Measurements from ENCODE around the gene OBSCN.
"Not testable (repeated sequence)": the region's sequence is repeated elsewhere in the genome, so short reads cannot be mapped to it uniquely, and the experiment has no call there.

OBSCN gene

DNA sequence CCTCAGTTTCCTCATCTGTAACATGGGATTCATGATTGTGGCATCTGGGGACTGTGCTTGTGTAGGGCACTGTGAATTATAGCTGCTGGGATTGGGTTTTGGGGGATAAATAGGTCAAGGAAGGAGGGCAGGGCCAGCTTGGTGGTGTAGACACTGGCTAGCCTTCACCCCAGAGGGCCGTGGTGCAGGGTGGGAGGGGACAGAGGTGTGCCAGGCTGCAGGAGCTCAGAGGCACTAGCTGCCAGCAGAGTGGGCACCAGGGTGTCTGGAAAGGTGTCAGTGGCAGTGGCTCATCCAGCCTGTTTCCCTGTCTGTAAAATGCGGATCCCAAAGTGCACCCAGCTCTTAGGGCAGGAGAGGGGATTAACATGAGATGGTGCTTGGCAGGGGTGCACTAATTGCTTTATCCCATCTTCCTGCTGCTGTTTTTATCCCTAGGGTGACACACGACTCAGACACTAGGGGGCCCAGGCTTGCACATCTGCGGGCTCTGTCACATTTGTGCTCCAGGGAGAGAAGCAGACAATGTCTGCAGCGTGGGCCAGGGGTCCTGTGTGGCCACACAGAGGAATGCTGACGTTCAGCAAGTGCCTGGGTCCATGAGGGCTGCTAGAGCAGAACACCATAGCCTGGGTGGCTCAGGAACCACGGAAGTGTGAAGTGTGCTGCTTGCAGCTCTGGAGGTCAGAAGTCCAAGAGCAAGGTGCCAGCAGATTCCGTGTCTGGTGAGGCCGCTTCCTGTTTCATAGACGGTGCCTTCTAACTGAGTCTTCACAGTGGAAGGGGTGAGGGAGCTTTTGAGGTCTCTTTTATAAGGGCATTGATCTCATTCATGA, 19.3 kb downstream of the OBSCN start:
- no peak for DNase-seq (ENCODE audit: low spot score)

DNA sequence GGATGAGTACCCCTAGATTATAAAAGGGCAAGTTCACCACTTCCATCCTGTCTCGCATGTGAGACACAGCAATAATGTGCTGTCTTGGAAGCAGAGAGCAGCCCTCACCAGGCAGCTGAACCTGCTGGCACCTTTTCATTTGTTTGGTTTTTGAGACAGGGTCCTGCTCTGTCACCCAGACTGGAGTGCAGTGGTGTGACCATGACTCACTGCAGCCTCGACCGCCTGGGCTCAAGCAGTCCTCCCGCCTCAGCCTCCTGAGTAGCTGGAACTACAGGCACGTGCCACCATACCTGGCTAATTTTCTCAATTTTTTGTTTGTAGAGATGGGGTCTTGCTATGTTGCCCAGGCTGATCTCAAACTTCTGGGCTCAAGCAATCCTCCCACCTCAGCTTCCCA, 20.3 kb downstream of the OBSCN start:
- DNase-seq (ENCODE audit: low spot score) = not testable (repeated sequence)

DNA sequence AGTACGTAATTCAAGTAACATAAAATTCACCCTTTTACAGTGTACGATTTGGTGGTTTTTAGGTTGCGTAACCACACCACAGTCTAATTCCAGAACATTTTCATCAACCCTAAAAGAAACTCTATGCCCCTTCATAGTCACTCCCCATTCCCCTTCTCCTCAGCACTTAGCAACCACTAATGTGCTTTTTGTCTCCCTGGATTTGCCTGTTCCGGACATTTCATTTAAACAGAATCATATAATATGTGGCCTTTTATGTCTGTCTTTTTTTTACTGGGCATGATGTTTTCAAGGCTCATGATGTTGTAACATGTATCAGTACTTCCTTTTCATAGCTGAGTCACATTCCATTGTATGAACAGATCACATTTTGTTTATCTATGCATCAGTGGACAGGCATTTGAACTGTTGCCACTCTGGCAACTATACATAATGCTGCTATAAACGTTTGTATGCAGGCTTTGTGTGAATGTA, 20.8 kb downstream of the OBSCN start:
- DNase-seq (ENCODE audit: low spot score) = no peak

DNA sequence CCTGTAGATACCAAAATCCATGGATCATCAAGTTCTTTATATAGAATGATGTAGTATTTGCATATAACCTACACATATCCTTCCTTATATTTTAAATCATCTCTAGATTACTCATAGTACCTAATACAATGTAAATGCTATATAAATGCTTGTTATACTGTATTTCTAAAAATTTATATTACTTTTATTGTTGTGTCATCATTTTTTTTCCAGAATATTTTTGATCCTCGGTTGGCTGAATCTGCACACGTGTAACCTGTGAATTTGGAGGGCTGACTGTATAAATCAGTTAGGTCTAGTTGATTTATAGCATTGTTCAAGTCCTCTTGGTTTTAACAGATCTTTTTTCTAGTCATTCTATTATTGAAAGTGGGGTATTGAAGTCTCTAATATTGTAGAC, 23.3 kb downstream of the OBSCN start:
- DNase-seq (ENCODE audit: low spot score) = no peak

DNA sequence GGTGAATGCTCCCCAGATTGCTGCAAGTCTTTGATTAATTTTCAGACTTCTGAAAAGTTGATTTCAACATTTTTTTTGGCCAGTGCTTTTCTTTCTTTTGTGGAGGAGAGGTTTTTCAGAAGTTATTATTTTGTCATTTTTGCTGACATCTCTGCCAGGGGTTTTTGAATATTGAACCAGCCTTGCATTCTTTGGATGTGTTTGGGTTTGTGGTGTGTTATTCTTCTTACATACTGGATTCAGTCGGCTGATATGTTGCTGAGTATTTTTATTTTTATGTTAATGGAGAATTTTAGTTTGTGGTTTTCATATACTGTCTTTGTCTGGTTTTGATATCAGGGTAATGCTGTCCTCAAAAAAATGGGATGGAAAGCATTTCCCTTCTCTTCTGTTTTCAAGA, 25.3 kb downstream of the OBSCN start:
- DNase-seq (ENCODE audit: low spot score) = no peak

DNA sequence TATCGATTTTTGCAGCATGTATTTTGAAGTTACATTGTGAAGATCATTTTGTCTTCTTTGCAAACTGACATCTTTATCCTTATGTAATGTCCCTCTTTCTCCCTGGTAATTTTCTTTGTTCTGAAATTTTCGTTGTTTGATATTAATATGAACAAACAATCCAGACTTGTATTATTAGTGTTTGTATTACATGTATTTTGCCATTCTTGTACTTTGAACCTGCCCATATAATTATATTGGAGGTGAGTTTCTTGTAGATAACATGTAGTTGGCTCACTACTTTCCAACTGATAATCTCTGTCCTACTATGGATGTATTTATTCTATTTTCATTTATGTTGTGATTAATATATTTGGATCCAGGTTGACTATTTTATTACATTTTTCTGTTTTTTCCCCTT, 27.1 kb downstream of the OBSCN start:
- no peak for DNase-seq (ENCODE audit: low spot score)

DNA sequence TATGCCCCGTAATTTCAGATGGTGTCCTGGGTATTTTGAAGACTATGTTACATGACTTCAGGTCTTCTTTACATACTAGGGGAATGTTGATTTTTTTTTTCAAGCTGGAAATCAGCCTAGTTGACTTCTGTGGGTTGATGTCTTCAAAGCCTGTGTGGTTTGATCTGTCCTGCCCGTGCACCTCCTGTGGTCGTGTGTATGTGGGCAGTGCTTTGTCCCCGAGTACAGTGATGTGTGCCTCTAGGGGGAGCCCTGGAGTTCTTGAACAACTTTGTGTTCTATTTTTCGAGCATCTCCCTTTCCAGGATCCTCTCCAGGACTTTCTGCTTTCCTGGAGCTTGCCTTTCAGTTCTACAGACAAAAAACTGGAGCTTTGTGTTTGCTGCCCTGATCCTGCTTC, 28.9 kb downstream of the OBSCN start:
- peak; percentile 53 for DNase-seq (ENCODE audit: low spot score)

DNA sequence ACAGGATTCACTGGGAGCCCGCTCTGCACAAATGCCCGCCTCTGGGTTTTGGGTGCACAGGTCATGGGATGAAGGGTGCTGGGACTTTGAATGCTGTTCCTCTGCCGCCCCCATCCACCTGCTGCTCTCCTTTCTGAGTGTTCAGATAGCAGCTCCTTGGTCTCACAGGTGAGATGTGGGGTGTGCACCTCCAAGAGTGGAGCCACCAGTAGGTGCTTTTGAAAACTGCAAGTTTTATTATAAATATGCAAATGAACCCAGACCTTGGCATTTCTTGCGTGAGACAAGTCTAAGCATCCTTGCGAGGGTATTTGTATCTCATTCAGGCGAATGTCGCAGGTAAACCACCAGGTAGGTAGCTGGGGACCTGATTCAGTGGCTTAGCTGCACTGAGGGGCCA, 30.2 kb downstream of the OBSCN start:
- DNase-seq (ENCODE audit: low spot score) = no peak

DNA sequence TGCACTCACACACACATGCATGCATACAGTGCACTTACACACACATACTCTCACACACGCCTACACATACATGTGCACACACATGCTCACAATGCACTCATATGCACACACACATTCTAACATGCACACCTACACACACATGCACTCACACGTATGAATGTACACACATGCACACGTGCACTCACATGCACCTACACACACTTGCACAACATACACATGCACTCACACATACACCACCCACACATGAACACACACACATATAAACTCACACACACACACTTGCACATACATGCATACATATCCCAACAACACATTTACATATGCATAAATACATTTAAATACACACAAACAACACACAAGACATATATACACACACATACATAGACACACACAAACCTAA, 30.6 kb downstream of the OBSCN start:
- no peak for DNase-seq (ENCODE audit: low spot score)

DNA sequence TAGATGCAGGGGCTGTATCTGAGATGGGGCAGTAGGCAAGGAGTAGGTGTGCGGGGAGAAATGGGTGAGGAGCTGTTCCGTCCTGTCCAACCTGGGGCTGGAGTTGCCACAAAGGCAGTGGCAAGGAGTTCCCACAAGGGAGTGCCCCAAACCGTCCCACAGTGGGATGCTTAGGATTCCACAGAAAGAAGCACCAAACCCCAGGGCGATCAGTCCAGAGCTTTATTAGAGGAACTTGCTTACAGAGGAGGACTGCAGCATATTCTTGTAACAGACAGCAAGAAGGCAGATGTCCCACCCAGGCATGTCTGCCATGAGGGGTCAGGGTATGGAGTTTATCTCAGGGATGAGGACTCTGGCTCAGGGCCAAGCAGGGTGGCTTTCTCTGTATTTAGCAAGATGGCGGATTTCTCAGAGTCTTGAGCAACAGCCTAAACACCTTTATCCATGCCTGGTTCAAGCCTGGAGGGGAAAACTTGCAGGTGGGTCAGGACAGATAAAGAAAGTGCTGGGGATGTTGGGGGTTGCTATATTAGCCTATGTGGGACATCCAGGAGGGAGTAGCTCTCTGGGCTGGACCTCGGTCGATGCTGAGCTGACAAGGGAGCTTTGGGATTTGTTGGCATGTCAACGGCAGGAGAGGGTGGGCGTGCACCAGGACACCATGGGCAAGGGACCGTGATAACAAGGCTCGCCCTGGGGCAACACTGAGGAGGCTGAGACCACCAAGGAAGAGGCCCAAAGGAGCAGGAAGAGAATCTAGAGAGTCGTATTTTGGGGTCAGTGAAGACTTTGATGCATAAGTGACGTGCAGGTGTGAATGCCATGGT, 32.8 kb downstream of the OBSCN start:
- no peak for DNase-seq (ENCODE audit: low spot score)

DNA sequence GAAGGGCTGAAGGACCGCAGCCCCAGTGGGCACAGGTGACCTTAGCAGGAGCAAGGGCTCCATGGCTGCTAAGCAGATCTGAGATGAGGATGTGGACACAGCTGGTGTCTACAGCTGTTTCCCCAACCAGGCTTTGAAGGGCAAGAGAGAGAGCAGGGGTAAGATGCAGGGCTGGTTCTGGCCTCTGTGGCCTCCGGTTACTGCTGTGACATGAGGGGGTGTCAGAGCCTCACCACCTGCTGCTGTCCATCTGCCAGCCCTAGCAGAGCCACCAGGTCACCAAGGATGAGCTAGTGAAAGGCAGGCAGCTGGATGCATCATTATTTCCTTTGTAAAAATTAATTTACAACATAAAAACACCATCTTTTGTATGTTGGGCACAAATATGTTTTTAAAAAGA, 33.4 kb downstream of the OBSCN start:
- no peak for DNase-seq (ENCODE audit: low spot score)

DNA sequence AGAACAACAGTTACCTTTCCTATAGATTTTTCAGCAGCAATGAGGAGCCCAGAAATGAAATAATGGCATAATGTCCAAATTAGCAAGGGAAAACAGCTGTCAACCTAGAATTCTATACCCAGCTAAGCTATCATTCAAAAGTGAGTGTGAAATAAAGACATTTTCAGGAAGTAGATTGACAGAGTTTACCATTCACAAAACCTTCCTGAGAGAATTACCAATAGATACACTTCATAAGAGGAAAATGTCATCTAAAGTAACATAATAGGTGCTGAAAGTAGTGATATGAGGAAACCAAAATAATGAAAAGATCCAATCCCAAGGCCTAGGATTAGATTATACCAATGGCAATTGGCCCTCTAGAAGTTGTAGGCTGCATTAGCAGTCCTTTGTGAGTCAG, 34.6 kb downstream of the OBSCN start:
- DNase-seq (ENCODE audit: low spot score) = no peak

DNA sequence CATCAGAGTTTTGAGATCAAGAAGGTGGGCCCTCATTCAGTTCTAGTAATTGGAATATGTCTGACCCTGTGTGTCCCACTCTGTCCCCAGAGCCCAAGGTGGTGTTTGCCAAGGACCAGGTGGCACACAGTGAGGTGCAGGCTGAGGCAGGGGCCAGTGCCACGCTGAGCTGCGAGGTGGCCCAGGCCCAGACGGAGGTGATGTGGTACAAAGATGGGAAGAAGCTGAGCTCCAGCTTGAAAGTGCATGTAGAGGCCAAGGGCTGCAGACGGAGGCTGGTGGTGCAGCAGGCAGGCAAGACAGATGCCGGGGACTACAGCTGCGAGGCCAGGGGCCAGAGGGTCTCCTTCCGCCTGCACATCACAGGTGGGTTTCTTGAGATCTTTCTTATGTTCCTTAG, 35.2 kb downstream of the OBSCN start:
- DNase-seq (ENCODE audit: low spot score) = no peak

DNA sequence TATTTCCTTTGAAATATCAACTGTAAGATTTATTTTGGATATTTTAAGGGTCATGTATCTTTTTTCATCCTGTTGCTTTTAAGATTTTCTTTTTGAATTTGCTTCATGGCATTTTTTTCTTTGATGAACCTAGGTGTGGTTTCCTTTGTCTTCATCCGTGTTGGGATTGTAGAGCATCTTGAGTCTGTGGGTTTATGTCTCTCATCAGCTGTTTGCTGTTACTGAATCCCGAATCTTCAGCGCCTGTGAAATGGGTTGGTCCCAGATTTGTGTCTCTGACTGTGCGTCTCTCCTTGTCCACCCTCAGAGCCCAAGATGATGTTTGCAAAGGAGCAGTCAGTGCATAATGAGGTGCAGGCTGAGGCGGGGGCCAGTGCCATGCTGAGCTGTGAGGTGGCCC, 36.1 kb downstream of the OBSCN start:
- DNase-seq (ENCODE audit: low spot score) = not testable (repeated sequence)

DNA sequence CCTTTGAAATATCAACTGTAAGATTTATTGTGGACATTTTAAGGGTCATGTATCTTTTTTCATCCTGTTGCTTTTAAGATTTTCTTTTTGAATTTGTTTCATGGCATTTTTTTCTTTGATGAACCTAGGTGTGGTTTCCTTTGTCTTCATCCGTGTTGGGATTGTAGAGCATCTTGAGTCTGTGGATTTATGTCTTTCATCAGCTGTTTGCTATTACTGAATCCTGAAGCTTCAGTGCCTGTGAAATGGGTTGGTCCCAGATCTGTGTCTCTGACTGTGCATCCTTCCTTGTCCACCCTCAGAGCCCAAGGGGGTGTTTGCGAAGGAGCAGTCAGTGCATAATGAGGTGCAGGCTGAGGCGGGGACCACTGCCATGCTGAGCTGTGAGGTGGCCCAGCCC, 37.3 kb downstream of the OBSCN start:
- DNase-seq (ENCODE audit: low spot score) = no peak

DNA sequence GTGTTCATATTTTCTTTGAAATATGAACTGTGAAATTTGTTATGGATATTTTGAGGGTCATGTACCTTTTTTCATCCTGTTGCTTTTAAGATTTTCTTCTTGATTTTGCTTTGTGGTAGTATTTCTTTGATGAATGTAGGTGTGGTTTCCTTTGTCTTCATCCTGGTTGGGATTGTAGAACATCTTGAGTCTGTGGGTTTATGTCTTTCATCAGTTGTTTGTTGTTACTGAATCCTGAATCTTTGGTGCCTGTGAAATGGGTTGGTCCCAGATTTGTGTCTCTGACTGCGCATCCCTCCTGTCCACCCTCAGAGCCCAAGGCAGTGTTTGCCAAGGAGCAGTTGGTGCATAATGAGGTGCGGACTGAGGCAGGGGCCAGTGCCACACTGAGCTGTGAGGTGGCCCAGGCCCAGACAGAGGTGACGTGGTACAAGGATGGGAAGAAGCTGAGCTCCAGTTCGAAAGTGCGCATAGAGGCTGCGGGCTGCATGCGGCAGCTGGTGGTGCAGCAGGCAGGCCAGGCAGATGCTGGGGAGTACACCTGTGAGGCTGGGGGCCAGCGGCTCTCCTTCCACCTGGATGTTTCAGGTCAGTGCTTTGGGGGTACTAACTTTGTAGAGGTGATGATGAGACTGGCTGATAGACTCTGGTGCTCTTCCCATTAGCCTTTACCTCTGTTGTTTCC, 38.5 kb downstream of the OBSCN start:
- no peak for DNase-seq (ENCODE audit: low spot score)

DNA sequence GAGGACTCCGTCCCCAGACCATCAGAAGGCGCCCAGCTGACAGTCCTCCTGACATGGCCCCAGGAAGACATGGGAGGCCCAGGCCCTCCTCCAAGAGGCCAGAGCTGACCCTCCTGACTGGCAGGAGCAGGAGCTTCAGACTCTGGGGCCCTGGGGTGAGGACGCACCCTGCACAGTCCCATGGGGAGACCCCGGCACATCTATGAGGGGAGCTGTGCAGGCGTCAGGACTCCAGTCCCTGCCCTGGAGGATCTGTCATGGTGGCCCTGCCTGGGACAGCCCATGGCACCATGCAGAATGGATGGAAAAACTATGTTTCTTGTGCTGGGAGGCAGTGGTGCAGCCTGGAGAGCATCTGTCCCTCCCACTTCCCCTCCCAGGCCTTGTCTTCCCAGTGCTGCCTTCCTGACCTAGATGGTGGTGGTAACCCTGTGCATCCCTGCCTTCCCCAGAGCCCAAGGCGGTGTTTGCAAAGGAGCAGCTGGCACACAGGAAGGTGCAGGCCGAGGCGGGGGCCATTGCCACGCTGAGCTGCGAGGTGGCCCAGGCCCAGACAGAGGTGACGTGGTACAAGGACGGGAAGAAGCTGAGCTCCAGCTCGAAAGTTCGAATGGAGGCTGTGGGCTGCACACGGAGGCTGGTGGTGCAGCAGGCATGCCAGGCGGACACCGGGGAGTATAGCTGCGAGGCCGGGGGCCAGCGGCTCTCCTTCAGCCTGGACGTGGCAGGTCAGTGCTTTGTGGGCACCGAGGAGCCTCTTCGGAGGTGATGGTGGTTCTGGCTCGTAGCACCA, 41.9 kb downstream of the OBSCN start:
- DNase-seq (ENCODE audit: low spot score) = no peak

DNA sequence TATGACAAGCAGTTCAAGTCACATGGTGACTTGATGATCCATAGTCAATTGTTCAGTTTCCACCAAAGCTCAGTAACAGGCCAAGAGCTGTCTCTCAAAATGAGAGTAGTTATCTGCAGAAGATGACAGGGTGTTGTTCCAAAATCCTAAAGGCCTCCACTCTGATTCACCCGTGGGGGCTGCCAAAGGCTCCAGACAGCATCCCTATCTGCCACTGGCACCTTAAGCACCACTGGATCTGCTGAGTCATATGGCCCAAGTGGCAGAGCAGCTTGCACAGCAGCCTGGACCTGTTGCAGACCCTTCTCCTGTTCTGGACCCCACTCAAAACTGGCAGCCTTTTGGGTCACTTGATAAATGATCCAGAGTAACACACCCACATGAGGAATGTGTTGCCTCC, 44.6 kb downstream of the OBSCN start:
- peak; percentile 35 for DNase-seq (ENCODE audit: low spot score)

DNA sequence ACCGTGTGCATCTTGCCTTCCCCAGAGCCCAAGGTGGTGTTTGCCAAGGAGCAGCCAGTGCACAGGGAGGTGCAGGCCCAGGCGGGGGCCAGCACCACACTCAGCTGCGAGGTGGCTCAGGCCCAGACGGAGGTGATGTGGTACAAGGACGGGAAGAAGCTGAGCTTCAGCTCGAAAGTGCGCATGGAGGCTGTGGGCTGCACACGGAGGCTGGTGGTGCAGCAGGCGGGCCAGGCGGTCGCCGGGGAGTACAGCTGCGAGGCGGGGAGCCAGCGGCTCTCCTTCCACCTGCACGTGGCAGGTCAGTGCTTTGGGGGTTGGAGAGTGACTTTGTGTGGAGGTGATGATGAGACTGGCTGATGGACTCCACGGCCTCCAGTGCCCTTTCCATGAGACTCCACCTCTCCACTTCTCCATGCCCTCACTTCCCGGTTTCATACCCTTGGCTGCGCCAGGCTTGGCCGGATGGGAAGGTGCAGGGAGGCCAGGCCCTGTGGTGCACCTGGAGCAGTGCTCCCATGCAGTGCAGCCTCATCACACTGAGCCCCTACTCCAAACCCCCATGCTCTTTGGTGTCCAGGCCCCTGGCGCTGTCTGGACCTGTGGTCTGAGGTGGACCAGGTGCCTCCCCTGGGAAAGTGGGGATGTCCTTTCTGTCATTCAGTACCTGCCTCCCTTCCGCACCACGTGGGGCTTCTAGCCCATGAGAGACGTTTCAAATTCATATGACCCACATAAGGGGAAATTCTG, 49.0 kb downstream of the OBSCN start:
- no peak for DNase-seq (ENCODE audit: low spot score)

DNA sequence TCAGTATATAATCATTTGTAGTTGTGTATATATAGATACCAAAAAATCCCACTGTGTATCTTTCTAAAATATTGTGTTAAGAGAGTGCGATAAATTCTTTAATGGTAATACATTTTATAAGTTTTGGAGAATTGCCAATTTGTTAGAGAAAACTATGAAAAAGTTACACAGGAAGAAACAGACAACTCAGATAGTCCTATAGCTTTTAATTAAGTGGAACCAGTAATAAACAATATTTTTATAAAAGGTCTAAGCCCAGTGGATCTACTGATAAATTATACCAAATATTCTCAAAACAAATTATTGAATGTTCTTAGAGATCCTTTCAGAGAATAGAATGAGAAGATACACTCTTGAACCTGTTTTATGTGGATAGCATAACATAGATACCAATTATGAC, 50.6 kb downstream of the OBSCN start:
- no peak for DNase-seq (ENCODE audit: low spot score)

DNA sequence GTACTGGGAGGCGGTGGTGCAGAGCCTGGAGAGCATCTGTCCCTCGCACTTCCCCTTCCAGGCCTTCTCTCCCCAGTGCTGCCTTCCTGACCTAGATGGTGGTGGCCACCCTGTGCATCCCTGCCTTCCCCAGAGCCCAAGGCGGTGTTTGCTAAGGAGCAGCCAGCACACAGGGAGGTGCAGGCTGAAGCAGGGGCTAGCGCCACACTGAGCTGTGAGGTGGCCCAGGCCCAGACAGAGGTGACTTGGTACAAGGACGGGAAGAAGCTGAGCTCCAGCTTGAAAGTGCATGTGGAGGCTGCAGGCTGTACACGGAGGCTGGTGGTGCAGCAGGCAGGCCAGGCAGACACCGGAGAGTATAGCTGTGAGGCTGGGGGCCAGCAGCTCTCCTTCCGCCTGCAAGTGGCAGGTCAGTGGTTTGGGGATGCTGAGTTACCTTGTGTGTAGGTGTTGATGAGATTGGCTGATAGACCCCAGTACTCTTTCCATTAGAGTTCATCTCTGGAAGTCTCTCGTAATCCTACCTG, 51.6 kb downstream of the OBSCN start:
- DNase-seq (ENCODE audit: low spot score) = no peak
